ENCODE data around the gene JADE3.

The JADE3 gene

GRCh38 chrX:46912098-46912602, at the start of gene JADE3:
JADE3 (plus strand) TSS chrX:46912421; CDS start chrX:46984895, 72,474 bp downstream.
- no peaks in the 10 kb centered on the region for H3K4me1 ChIP-seq (ENCODE audit: control insufficient read depth, insufficient read depth, low read length)
- no peaks in the 10 kb centered on the region for H3K27me3 ChIP-seq (ENCODE audit: control insufficient read depth, insufficient read depth, low read length)
- peak within 1 kb of the TSS; percentile 53 for H3K9ac ChIP-seq (ENCODE audit: low read length)
- H3K4me3 ChIP-seq (ENCODE audit: low read length), result no peak within 1 kb of the TSS
- no peaks in the 10 kb centered on the region for H3K9me3 ChIP-seq (ENCODE audit: control insufficient read depth, low read length)
- H3K36me3 ChIP-seq (ENCODE audit: control insufficient read depth, insufficient read depth, low read length), result no peaks in the 10 kb centered on the region

DNA sequence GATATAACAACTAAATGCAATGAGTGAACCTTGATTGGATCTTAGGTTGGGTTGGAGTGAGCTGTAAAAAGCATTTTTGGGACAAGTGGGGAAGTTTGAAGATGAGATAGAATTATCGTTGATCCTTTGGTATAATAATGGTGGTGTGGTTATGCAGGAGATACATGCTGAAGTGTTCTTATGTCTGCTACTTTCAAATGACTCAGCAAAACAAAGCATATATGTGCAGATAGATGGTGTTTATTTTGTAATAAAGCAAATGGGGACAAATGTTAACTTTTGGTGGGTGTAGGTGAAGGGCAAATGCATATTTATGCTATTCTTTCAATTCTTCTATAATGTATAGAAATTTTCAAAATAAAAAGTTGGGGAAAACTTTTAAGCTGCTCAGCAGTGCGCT, 49.1 kb upstream of the JADE3 start:
- Histone ChIP-seq H3K4me3 (ENCODE audit: low read length) (no peak overlapping the region), H3K9ac (ENCODE audit: low read length) (no peak overlapping the region), H3K27me3 (ENCODE audit: control insufficient read depth, insufficient read depth, low read length) (no peaks in the 10 kb centered on the region), H3K36me3 (ENCODE audit: control insufficient read depth, insufficient read depth, low read length) (no peaks in the 10 kb centered on the region), H3K9me3 (ENCODE audit: control insufficient read depth, low read length) (no peaks in the 10 kb centered on the region), H3K4me1 (ENCODE audit: control insufficient read depth, insufficient read depth, low read length) (no peaks in the 10 kb centered on the region)

GRCh38 chrX:46864606-46865005, 47.6 kb upstream of the JADE3 start:
- H3K36me3 ChIP-seq (ENCODE audit: control insufficient read depth, insufficient read depth, low read length), result no peaks in the 10 kb centered on the region
- H3K9me3 ChIP-seq (ENCODE audit: control insufficient read depth, low read length), result no peaks in the 10 kb centered on the region
- no peak overlapping the region for H3K4me3 ChIP-seq (ENCODE audit: low read length)
- H3K27me3 ChIP-seq (ENCODE audit: control insufficient read depth, insufficient read depth, low read length), result no peaks in the 10 kb centered on the region
- H3K4me1 ChIP-seq (ENCODE audit: control insufficient read depth, insufficient read depth, low read length), result no peaks in the 10 kb centered on the region
- H3K9ac ChIP-seq (ENCODE audit: low read length), result no peak overlapping the region

- H3K36me3 ChIP-seq (ENCODE audit: control insufficient read depth, insufficient read depth, low read length), result no peaks in the 10 kb centered on the region
- H3K4me3 ChIP-seq (ENCODE audit: low read length), result no peak overlapping the region
- no peaks in the 10 kb centered on the region for H3K27me3 ChIP-seq (ENCODE audit: control insufficient read depth, insufficient read depth, low read length)
- H3K4me1 ChIP-seq (ENCODE audit: control insufficient read depth, insufficient read depth, low read length), result no peaks in the 10 kb centered on the region
- no peak overlapping the region for H3K9ac ChIP-seq (ENCODE audit: low read length)
- no peaks in the 10 kb centered on the region for H3K9me3 ChIP-seq (ENCODE audit: control insufficient read depth, low read length)
Observed at GRCh38 chrX:46865281-46865680, 46.9 kb upstream of the JADE3 start.

DNA sequence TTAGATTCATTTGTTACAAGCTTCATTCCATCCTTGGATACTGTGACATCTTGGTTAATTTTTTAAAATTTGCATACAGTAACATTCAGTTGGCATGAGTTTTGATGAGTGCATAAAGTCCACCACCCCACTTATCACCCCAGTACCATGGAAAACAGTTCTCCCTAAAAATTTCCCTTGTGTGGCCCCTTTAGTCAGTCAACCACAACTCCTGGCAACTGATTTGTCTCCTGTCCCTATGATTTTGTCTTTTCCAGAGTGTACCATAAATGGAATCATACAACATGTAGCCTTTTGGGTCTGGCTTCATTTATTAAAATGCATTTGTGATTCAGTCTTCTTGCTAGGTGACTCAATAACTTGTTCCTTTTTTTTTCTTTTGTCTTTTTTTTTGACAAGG, 45.5 kb upstream of the JADE3 start:
- Histone ChIP-seq H3K4me1 (ENCODE audit: control insufficient read depth, insufficient read depth, low read length) (no peaks in the 10 kb centered on the region), H3K9me3 (ENCODE audit: control insufficient read depth, low read length) (no peaks in the 10 kb centered on the region), H3K36me3 (ENCODE audit: control insufficient read depth, insufficient read depth, low read length) (no peaks in the 10 kb centered on the region), H3K27me3 (ENCODE audit: control insufficient read depth, insufficient read depth, low read length) (no peaks in the 10 kb centered on the region), H3K9ac (ENCODE audit: low read length) (no peak overlapping the region), H3K4me3 (ENCODE audit: low read length) (no peak overlapping the region)

- no peaks in the 10 kb centered on the region for H3K9me3 ChIP-seq (ENCODE audit: control insufficient read depth, low read length)
- no peaks in the 10 kb centered on the region for H3K4me1 ChIP-seq (ENCODE audit: control insufficient read depth, insufficient read depth, low read length)
- no peaks in the 10 kb centered on the region for H3K27me3 ChIP-seq (ENCODE audit: control insufficient read depth, insufficient read depth, low read length)
- H3K36me3 ChIP-seq (ENCODE audit: control insufficient read depth, insufficient read depth, low read length), result no peaks in the 10 kb centered on the region
- no peak overlapping the region for H3K4me3 ChIP-seq (ENCODE audit: low read length)
- H3K9ac ChIP-seq (ENCODE audit: low read length), result no peak overlapping the region
Observed at GRCh38 chrX:46873746-46874145, 38.5 kb upstream of the JADE3 start.

DNA sequence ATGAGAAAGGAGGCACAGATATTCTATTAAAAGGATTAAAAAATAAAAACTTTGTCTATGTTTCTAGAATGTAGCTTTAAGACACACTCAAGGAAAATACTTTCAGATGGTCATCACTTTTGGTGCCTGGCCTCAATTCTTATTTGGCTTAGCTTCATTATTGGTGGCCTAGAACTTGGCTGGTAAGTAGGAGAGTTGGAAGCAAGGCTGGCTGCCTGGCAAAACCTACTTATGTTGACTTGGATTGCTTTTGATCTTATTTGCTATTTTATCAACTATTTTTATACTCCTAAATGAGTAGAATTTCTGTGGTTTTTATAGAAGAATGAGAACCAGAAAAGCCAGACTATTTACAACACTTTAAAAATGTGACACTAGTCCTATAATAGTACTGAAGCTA, 35.3 kb upstream of the JADE3 start:
- Histone ChIP-seq H3K4me1 (ENCODE audit: control insufficient read depth, insufficient read depth, low read length) (no peaks in the 10 kb centered on the region), H3K36me3 (ENCODE audit: control insufficient read depth, insufficient read depth, low read length) (no peaks in the 10 kb centered on the region), H3K4me3 (ENCODE audit: low read length) (no peak overlapping the region), H3K9ac (ENCODE audit: low read length) (no peak overlapping the region), H3K27me3 (ENCODE audit: control insufficient read depth, insufficient read depth, low read length) (no peaks in the 10 kb centered on the region), H3K9me3 (ENCODE audit: control insufficient read depth, low read length) (no peaks in the 10 kb centered on the region)

DNA sequence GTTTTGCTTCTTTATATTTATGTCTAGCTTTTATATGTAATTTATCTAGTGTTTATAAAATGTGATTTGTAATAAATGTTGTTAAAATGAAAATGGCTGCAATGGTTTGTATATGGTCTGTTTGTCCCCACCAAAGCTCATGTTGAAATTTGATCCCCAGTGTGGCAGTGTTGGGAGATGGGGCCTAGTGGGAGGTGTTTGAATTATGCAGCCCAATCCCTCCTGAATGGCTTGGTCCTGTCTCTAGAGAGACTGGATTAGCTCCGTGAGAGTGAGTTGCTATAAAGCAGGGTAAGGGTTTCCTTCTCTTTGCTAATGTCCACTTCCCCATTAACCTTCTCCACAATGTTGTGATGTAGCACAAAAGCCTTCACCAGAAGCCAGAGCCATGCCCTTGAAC, 30.0 kb upstream of the JADE3 start:
- no peaks in the 10 kb centered on the region for H3K9me3 ChIP-seq (ENCODE audit: control insufficient read depth, low read length)
- H3K4me3 ChIP-seq (ENCODE audit: low read length), result no peak overlapping the region
- H3K36me3 ChIP-seq (ENCODE audit: control insufficient read depth, insufficient read depth, low read length), result no peaks in the 10 kb centered on the region
- H3K27me3 ChIP-seq (ENCODE audit: control insufficient read depth, insufficient read depth, low read length), result no peaks in the 10 kb centered on the region
- no peaks in the 10 kb centered on the region for H3K4me1 ChIP-seq (ENCODE audit: control insufficient read depth, insufficient read depth, low read length)
- H3K9ac ChIP-seq (ENCODE audit: low read length), result no peak overlapping the region

DNA sequence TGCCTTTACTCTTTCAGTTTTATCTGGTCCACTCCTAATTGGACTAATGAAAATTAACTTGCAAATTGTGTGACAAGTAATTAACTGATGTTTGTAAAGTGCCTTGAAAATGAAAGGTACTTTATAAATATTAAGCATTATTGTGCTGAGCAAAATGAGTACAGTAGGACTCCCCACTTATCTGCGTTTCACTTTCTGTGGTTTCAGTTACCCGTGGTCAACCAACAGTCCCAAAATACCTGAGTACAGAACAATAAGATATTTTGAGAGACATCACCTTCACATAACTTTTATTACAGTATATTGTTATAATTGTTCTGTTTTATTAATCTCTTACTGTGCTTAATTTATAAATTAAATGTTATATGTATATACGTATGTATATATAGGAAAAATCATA, 27.4 kb upstream of the JADE3 start:
- H3K9ac ChIP-seq (ENCODE audit: low read length), result no peak overlapping the region
- H3K27me3 ChIP-seq (ENCODE audit: control insufficient read depth, insufficient read depth, low read length), result no peaks in the 10 kb centered on the region
- H3K9me3 ChIP-seq (ENCODE audit: control insufficient read depth, low read length), result no peaks in the 10 kb centered on the region
- H3K4me3 ChIP-seq (ENCODE audit: low read length), result no peak overlapping the region
- H3K4me1 ChIP-seq (ENCODE audit: control insufficient read depth, insufficient read depth, low read length), result no peaks in the 10 kb centered on the region
- no peaks in the 10 kb centered on the region for H3K36me3 ChIP-seq (ENCODE audit: control insufficient read depth, insufficient read depth, low read length)

DNA sequence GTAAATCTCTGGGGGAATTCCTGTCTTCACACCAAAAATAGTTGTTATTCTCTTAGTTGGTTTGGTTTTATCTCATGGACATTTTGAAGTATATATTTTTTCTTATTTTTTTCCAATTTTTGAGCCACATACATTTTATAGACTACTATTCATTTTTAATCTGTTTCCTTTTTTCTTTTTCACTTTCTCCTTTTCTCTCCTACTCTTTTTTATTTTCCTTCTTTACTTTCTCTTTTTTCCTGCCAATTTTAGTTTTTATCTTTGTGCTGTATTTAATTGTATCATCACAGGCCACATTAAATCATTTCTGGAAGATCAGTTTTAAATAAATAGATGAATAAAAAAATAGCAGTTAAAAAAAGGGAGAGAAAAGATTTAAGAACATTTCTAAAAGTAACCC, 14.0 kb upstream of the JADE3 start:
- H3K4me3 ChIP-seq (ENCODE audit: low read length), result no peak overlapping the region
- no peak overlapping the region for H3K9ac ChIP-seq (ENCODE audit: low read length)
- H3K27me3 ChIP-seq (ENCODE audit: control insufficient read depth, insufficient read depth, low read length), result no peaks in the 10 kb centered on the region
- H3K9me3 ChIP-seq (ENCODE audit: control insufficient read depth, low read length), result no peaks in the 10 kb centered on the region
- no peaks in the 10 kb centered on the region for H3K36me3 ChIP-seq (ENCODE audit: control insufficient read depth, insufficient read depth, low read length)
- H3K4me1 ChIP-seq (ENCODE audit: control insufficient read depth, insufficient read depth, low read length), result no peaks in the 10 kb centered on the region

- Histone ChIP-seq H3K9me3 (ENCODE audit: control insufficient read depth, low read length) (no peaks in the 10 kb centered on the region), H3K4me1 (ENCODE audit: control insufficient read depth, insufficient read depth, low read length) (no peaks in the 10 kb centered on the region), H3K36me3 (ENCODE audit: control insufficient read depth, insufficient read depth, low read length) (no peaks in the 10 kb centered on the region), H3K27me3 (ENCODE audit: control insufficient read depth, insufficient read depth, low read length) (no peaks in the 10 kb centered on the region), H3K9ac (ENCODE audit: low read length) (peak overlapping the region; percentile 4), H3K4me3 (ENCODE audit: low read length) (no peak overlapping the region)
Observed at GRCh38 chrX:46903458-46904242, 8.6 kb upstream of the JADE3 start.

DNA sequence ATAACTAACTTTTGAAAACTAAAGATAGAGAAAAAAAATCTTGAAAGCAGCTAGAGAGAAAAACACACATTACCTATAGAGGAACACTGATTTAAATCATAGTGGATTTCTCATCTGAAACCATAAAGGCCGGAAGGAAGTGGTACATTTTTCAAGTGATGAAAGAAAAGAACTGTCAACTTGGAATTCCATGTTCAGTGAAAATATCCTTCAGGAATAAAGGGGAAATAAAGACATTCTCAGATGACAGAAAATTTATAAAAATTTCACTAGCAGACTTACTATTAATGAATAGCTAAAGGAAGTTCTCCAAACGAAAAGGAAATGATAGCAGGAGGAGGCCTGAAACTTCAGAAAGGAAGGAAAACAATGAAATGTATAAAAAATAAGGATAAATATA, 7.6 kb upstream of the JADE3 start:
- Histone ChIP-seq H3K9ac (ENCODE audit: low read length) (no peak overlapping the region), H3K36me3 (ENCODE audit: control insufficient read depth, insufficient read depth, low read length) (no peaks in the 10 kb centered on the region), H3K27me3 (ENCODE audit: control insufficient read depth, insufficient read depth, low read length) (no peaks in the 10 kb centered on the region), H3K4me1 (ENCODE audit: control insufficient read depth, insufficient read depth, low read length) (no peaks in the 10 kb centered on the region), H3K4me3 (ENCODE audit: low read length) (no peak overlapping the region), H3K9me3 (ENCODE audit: control insufficient read depth, low read length) (no peaks in the 10 kb centered on the region)

DNA sequence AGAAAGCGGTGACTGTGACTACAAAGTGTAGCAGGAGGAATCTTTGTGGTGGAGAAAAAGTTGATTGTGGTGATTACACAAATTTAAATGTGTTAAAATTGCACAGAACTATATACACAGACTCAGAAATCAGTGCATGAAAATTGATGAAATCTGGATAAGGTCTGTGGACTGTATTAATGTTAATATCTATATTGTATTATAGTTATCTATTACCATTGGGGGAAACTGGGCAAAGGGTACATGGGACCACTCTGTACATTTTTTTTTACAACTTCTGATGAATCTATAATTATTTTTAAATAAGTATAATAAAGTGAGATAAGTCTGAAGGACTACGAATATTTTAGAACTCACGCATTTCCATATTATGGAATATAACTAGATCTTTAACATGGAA, 1.8 kb upstream of the JADE3 start:
- Histone ChIP-seq H3K9ac (ENCODE audit: low read length) (no peak overlapping the region), H3K9me3 (ENCODE audit: control insufficient read depth, low read length) (no peaks in the 10 kb centered on the region), H3K4me1 (ENCODE audit: control insufficient read depth, insufficient read depth, low read length) (no peaks in the 10 kb centered on the region), H3K36me3 (ENCODE audit: control insufficient read depth, insufficient read depth, low read length) (no peaks in the 10 kb centered on the region), H3K4me3 (ENCODE audit: low read length) (no peak overlapping the region), H3K27me3 (ENCODE audit: control insufficient read depth, insufficient read depth, low read length) (no peaks in the 10 kb centered on the region)

Data from mucosa of stomach (tissue), 1 donor.